ENCODE data around the gene AFP.
"Not testable (repeated sequence)": the region's sequence is repeated elsewhere in the genome, so short reads cannot be mapped to it uniquely, and the experiment has no call there.

AFP gene

GRCh38 chr4:73435984-73436383, at the start of gene AFP:
AFP (plus strand) TSS chr4:73436221; CDS start chr4:73436263, 42 bp downstream.
- no peak for DNase-seq (ENCODE audit: low spot score)

- DNase-seq (ENCODE audit: low spot score) = no peak
These were observed 48.5 kb upstream of the AFP start for GRCh38 chr4:73387552-73387951.

- no peak for DNase-seq (ENCODE audit: low spot score)
These were observed 47.1 kb upstream of the AFP start for GRCh38 chr4:73388887-73389286.

GRCh38 chr4:73389663-73390062, 46.4 kb upstream of the AFP start:
- DNase-seq (ENCODE audit: low spot score) = not testable (repeated sequence)

GRCh38 chr4:73391774-73392173, 44.2 kb upstream of the AFP start:
- DNase-seq (ENCODE audit: low spot score) = no peak

GRCh38 chr4:73392936-73393335, 43.1 kb upstream of the AFP start:
- DNase-seq (ENCODE audit: low spot score) = no peak

- no peak for DNase-seq (ENCODE audit: low spot score)
These were observed 39.7 kb upstream of the AFP start for GRCh38 chr4:73396304-73396703.

GRCh38 chr4:73396993-73397972, 38.7 kb upstream of the AFP start:
- DNase-seq (ENCODE audit: low spot score) = no peak

GRCh38 chr4:73401412-73401811, 34.6 kb upstream of the AFP start:
- no peak for DNase-seq (ENCODE audit: low spot score)

GRCh38 chr4:73404042-73404441, 32.0 kb upstream of the AFP start, which contains the start of gene ALB:
ALB (plus strand) TSS chr4:73404287; CDS start chr4:73404328, 41 bp downstream.
- no peak for DNase-seq (ENCODE audit: low spot score)

GRCh38 chr4:73404457-73404856, 31.6 kb upstream of the AFP start:
- DNase-seq (ENCODE audit: low spot score) = no peak

- no peak for DNase-seq (ENCODE audit: low spot score)
These were observed 30.9 kb upstream of the AFP start for GRCh38 chr4:73405138-73405537.

- no peak for DNase-seq (ENCODE audit: low spot score)
These were observed 29.5 kb upstream of the AFP start for GRCh38 chr4:73406548-73406875.

- DNase-seq (ENCODE audit: low spot score) = no peak
These were observed 28.8 kb upstream of the AFP start for GRCh38 chr4:73407227-73407673.

- DNase-seq (ENCODE audit: low spot score) = no peak
These were observed 27.7 kb upstream of the AFP start for GRCh38 chr4:73408181-73408867.

GRCh38 chr4:73409012-73409862, 26.8 kb upstream of the AFP start:
- no peak for DNase-seq (ENCODE audit: low spot score)

GRCh38 chr4:73409978-73410548, 26.0 kb upstream of the AFP start:
- no peak for DNase-seq (ENCODE audit: low spot score)

GRCh38 chr4:73410916-73411730, 24.9 kb upstream of the AFP start:
- no peak for DNase-seq (ENCODE audit: low spot score)

- no peak for DNase-seq (ENCODE audit: low spot score)
These were observed 24.1 kb upstream of the AFP start for GRCh38 chr4:73411731-73412414.

GRCh38 chr4:73413294-73413755, 22.7 kb upstream of the AFP start:
- no peak for DNase-seq (ENCODE audit: low spot score)
